HG03558 (cell line): ENCODE measurements around the gene MYOM1.
"Not testable (repeated sequence)": the region's sequence is repeated elsewhere in the genome, so short reads cannot be mapped to it uniquely, and the experiment has no call there.

ENCODE experiments used
- ATAC-seq: cut with Tn5 transposase; IDR thresholded peaks from one replicate; pipeline ENCODE4 v1.9.1; 2021; ENCODE audit warnings: moderate number of reproducible peaks; ENCODE audit not compliant: unreplicated experiment; ENCODE audit errors: extremely low read depth

Gene MYOM1

GRCh38 chr18:3063766-3064165 is 156.0 kb downstream of the MYOM1 start:
- not testable (repeated sequence) for ATAC-seq

DNA sequence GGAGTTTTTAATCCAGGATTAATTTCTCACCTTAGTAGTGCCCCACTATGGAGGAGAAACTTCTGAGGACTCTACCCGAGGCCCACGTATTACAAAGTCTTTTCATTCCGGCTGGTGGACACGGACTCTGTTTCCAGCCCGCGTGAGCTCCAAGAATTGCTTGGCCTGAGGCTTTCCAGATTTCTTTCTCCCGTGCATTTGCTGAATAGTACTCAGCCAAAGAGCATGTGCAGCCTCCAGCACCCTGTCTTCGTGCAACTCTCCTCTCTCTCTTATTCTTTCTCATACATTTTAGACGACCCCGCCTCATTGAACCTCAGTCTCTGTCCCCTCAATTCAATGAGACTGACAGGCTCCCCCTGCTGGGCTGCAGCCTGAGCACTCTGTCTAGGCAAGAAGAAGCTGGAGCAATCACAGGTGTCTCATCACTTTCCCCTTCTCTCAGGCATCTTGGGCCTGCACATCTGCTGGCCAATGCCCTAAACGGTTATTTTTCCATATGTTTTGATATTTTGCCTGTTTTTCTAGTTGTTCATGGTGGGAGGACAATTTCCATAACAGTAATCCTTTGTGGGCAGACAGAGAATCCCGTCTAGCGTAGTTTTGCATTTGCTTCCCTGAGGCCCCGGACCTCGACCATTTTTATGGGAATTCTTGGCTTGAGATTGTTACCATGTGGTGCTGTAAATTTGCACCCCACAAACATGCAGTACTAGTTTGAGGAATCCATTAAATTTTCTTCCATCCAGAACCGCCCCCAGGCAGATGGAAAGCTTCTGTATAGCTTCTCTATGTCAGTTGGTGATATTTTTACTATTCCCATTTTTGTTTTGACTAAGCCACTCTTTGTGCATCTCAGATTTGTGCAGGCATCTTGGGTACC is 156.7 kb downstream of the MYOM1 start:
- no peak for ATAC-seq

GRCh38 chr18:3061581-3062312 is 158.0 kb downstream of the MYOM1 start:
- ATAC-seq, result no peak

DNA sequence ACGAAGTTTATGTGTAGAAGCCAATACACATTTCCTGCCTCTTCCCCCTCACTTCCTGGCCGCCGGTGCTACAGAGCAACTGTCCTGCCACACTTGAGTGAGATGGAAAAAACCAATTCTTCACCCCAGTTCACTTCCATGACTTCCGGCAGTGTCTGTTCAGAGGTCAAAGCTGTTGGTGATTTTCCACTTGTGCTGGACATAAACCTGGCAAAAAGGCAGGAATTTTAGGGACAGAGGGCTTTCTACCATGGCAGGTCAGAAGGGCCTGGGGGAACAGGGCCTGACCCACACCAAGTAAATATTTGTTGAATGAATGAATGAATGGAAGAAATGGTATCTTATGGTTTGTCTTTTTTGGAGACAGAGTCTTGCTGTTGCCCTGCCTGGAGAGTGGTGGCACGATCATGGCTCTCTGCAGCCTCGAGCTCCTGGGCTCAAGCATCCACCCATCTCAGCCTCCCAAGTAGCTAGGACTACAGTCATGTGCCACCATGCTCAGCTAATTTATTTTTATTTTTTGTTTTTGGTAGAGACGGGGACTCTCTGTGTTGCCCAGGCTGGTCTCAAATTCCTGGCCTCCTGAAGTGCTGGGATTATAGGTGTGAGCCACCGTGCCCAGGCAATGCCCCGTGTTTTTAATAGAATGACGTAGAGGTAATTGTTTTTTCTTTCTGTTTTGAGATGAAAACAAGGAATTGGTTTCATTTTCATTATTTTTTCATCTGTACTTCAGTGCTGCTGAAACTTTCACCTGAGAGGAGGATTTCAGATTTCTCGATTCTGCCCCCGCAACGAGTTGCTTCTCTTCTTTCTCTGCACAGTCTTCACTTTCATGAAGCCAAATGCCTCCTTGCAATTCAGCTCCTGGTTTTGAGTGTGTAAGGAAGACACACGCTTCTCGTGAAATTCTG is 158.8 kb downstream of the MYOM1 start:
- ATAC-seq, result no peak

GRCh38 chr18:3059272-3059671 is 160.5 kb downstream of the MYOM1 start:
- ATAC-seq, result no peak

DNA sequence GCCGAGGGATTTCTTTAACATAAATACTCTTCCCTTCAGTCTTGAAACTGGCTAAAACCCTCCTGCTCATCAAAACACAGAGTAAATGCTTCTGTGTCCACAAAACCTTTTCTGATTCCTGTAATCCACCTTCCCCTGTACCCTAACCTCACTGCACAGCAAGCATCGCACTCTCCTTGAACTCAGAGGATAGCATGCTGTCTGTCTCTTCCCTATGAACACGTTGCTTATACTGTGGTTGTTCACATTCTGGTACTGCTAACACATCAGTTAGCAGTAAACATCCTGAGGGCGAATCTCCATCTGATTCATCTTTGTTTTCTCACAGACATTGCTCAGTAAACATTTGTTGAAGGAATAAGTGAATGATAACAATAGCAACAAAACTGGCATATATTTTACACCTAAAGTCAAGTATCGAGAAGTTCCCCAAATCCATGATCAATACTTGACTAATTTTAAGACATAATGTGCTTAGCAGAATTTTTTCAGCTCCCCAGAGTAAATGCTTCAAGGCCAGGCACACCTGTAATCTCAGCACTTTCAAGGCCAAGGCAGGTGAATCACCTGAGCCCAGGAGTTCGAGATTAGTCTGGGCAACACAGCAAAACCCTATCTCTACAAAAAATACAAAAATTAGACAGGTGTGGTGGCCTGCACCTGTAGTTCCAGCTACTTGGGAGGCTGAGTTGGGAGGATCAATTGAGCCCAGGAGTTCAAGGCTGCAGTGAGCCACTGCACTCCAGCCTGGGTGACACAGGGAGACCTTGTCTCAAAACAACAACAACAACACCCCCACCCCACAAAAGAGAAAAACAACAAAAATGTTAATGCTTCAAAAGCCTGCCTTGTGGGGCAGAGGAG is 161.2 kb downstream of the MYOM1 start:
- ATAC-seq, result no peak

DNA sequence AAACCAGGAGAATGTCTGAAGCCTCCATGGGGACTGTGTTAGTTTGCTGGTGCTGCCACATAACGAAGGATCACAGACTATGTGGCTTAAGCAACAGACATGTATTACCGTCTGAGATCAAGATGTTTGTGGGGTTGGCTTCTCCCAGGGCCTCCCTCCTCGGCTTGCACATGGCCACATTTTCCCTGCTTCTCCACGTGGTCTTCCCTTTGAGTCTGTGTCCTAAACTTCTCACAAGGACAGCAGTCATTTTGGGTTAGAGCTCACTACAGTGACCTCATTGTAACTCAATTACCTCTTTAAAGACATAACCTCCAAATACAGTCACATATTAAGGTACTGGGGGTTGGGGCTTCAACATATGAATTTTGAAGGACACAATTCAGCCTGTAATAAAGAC is 162.2 kb downstream of the MYOM1 start:
- ATAC-seq, result no peak

DNA sequence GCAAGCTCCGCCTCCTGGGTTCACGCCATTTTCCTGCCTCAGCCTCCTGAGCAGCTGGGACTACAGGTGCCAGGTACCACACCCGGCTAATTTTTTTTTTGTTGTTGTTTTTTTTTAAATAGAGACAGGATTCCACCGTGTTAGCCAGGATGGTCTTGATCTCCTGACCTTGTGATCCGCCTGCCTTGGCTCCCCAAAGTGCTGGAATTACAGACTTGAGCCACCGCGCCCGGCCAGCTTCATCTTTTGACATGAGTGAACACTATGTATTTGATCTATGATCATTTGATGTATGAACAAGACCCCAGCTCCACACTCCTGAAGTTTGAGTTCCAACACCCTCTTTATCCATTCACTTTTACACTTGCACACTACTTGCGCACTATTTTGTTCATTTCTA is 163.5 kb downstream of the MYOM1 start:
- no peak for ATAC-seq

GRCh38 chr18:3055816-3056215 is 164.0 kb downstream of the MYOM1 start:
- no peak for ATAC-seq

DNA sequence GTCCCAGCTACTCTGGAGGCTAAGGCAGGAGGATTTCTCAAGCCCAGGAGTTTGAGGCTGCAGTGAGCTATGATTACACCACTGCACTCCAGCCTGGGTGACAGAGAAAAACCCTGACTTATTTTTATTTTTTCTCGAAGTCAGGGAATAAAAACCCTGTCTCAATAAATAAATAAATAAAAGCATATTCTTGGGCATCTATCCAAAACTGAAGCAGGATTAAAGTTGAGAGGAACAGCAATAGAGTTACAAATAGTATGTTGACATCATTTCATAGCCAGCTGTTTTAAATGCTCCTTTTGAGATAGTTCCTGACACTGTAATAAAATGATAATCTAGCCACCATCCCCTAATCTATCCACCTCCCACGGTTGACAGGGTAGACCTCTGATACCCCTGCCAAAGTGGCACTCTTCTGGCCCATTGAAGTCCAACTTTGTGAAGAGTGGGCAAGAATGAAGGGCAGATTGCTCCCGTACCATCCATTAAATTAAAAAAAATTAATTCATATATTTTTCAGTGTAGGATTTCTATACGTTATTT is 164.5 kb downstream of the MYOM1 start:
- ATAC-seq, result no peak

- no peak for ATAC-seq
Measured at GRCh38 chr18:3054780-3055179, 165.0 kb downstream of the MYOM1 start.

- no peak for ATAC-seq
Measured at GRCh38 chr18:3054214-3054613, 165.6 kb downstream of the MYOM1 start.

- ATAC-seq, result no peak
Measured at GRCh38 chr18:3053081-3053480, 166.7 kb downstream of the MYOM1 start.

DNA sequence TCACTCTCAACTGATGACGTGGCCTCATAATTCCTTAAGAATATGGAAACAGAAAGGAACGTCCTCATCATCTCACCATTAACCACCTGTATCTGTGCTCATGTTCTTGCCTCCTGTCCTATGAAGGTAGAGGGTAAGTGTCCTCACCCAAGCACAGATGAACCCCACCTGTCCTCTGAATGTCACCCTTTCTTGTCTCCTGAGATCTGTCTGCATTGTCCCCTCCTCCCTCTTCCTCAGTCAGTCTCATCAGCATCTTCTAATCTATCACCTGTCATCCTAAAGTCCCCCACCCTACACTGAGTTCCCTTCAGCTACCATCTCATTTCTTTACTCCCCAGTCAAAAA is 167.4 kb downstream of the MYOM1 start:
- no peak for ATAC-seq

- no peak for ATAC-seq
Measured at GRCh38 chr18:3051718-3052410, 167.9 kb downstream of the MYOM1 start.

- not testable (repeated sequence) for ATAC-seq
Measured at GRCh38 chr18:3049897-3050454, 169.8 kb downstream of the MYOM1 start.

DNA sequence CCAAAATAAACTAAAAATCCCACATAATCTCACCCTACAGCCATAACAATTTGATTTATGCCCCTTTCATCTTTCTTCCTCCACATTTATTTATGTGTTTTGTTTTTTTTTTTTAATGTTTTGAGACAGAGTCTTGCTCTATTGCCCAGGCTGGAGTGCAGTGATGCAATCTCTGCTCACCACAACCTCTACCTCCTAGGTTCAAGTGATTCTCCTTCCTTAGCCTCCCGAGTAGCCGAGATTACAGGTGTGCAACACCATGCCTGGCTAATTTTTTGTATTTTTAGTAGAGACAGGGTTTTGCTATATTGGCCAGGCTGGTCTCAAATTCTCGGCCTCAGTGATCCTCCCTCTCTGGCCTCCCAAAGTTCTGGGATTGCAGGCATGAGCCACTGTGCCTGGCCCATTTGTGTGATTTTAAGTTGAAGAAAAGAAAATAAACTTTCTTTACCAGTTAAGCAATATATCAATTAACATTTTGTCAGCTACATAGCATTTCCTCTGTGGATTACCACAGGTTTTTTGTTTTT is 170.9 kb downstream of the MYOM1 start:
- ATAC-seq, result no peak

DNA sequence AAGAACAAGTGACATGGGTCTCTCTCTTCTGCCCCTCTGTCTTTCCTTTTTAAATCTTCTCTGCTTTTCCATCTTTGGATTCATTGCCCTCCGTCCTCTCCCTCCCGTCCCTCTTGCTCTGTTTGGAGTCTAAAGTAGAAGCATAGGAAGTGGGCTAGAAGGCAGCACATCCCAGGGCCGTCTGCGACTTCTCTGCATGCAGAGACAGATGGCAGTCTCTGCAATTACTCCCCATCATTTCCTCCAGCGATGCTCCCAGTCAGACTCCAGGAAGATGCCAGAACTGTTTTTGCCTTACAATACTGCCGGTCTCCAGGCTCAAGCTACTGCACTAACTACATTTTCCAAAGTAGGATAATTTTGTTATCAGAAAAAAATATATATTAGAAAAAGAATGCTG is 171.6 kb downstream of the MYOM1 start:
- ATAC-seq, result no peak
